ENCODE results near the gene SOCS7. TPM values are rescaled to one million over a fixed set of nuclear protein-coding genes. Genes with fewer than 3 reads are reported as not detected.

The SOCS7 gene
- polyA plus RNA-seq, 1 donor (not counting 4 experiments of a cell fraction or from before 2014, with no cell fraction given), result 7.5 TPM

DNA sequence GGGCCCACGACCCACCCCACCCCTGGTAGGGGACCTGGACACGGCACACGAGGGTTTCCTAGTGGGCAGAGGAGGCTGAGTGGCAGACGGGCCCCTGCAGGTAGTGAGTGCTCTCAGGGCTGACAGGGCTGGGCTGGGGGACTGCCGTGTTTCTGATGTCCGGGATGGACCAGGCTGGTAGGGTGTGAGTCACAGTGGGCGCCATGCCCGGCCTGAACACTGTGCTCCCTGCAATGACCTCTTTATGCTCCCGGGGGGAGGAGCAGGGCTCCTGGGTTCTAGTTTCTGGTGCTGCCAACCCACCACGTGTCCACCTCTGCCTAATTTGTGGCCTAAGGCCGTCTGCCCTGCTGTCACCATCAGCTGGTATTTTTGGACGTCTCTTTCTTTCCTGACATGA, 102.9 kb downstream of the SOCS7 start:
- H2AFZ ChIP-seq (ENCODE audit: control insufficient read depth, low read length), result no peak overlapping the region
- no peak for DNase-seq (ENCODE audit: low read depth, low spot score)
- peaks cover 15% of the 10 kb centered on the region for H3K79me2 ChIP-seq (ENCODE audit: control insufficient read depth, insufficient read depth, low read length)

More for the DNA sequence above, 102.9 kb downstream of the SOCS7 start:
- H3K4me3 ChIP-seq (ENCODE audit: control insufficient read depth in 2 of 3, extremely low read depth in 1 of 3, insufficient read depth in 2 of 3, low read depth in 1 of 3, low read length in 3 of 3), result peak overlapping the region; percentile 36 to 77 (median 77)
- H3K27ac ChIP-seq (ENCODE audit: control insufficient read depth, insufficient read depth, low read length), result peak overlapping the region; percentile 55
- peaks cover 11 to 25% of the 10 kb centered on the region in 2 experiments for H3K36me3 ChIP-seq (ENCODE audit: control insufficient read depth in 2 of 2, extremely low read depth in 1 of 2, insufficient read depth in 2 of 2, low read length in 2 of 2)
- no peak for FAIRE-seq
- peaks cover 2% of the 10 kb centered on the region for H3K9me1 ChIP-seq (ENCODE audit: control insufficient read depth, extremely low read depth, insufficient read depth, low read length)
- peaks cover 13% of the 10 kb centered on the region for H4K20me1 ChIP-seq (ENCODE audit: control insufficient read depth, extremely low read depth, insufficient read depth, low read length)
- no peaks in the 10 kb centered on the region for H3K9me3 ChIP-seq (ENCODE audit: control insufficient read depth, low read depth, low read length)
- H3K4me1 ChIP-seq (ENCODE audit: control insufficient read depth, extremely low read depth, insufficient read depth, low read length), result peaks cover 58% of the 10 kb centered on the region
- dilution Hi-C loops (cut with MboI; ENCODE audit: extremely low pct_ligation_motif_present, low sequenced_read_pairs), result no loop called here
- peak overlapping the region; percentile 74 for H3K9ac ChIP-seq (ENCODE audit: control insufficient read depth, extremely low read depth, insufficient read depth, low read length)
- H3K27me3 ChIP-seq (ENCODE audit: control insufficient read depth, extremely low read depth, insufficient read depth, low read length), result no peaks in the 10 kb centered on the region
- TF ChIP-seq CTCF (optimal IDR thresholded peaks at IDR 0.05 in 1 of 3, IDR thresholded peaks at IDR 0.05 in 1 of 3, conservative IDR thresholded peaks at IDR 0.05 in 1 of 3; ENCODE audit: extremely low read depth in 1 of 3, insufficient read depth in 2 of 3, low read length in 3 of 3) (no peak), EZH2 (IDR thresholded peaks at IDR 0.05; ENCODE audit: low read length) (no peak)
- peak overlapping the region; percentile 93 for H3K4me2 ChIP-seq (ENCODE audit: control insufficient read depth, extremely low read depth, insufficient read depth, low read depth, low read length)

Other genes starting within 250 kb of the SOCS7 start
- gene TBC1D3E, start 223.9 kb upstream of the SOCS7 start, polyA plus RNA-seq, result not detected in 3 replicates
- gene TBC1D3, start 159.3 kb upstream of the SOCS7 start, polyA plus RNA-seq, result 0.05 TPM in 1 of 3 replicates, not detected in the others
- 47.4 to 64.9 TPM (median 53.3 TPM) in 3 replicates for gene MRPL45, start 54.7 kb upstream of the SOCS7 start, polyA plus RNA-seq
- gene GPR179, start 7.9 kb upstream of the SOCS7 start, polyA plus RNA-seq, result 0.01 TPM in 2 of 3 replicates, not detected in the other
- gene ARHGAP23, start 76.6 kb downstream of the SOCS7 start, polyA plus RNA-seq, result 6.0 to 12.3 TPM (median 6.1 TPM) in 3 replicates

Data from keratinocyte (primary cell).